ENCODE data around the gene CCT3. TPM values are rescaled to one million over a fixed set of nuclear protein-coding genes. Genes with fewer than 3 reads are reported as not detected.

The CCT3 gene
- total RNA-seq, 1 donor from 2014 or later = 347 TPM

GRCh38 chr1:156316909-156317308 is 21.2 kb downstream of the CCT3 start:
- Mint-ChIP-seq H3K36me3 (ENCODE audit: unreplicated experiment) (no peaks in the 10 kb centered on the region), H3K27me3 (ENCODE audit: unreplicated experiment) (no peaks in the 10 kb centered on the region), H3K27ac (ENCODE audit: unreplicated experiment) (no peak overlapping the region), H3K9me3 (ENCODE audit: unreplicated experiment) (peaks cover 3% of the 10 kb centered on the region), H3K4me1 (ENCODE audit: low read depth, unreplicated experiment) (no peaks in the 10 kb centered on the region), H3K4me3 (ENCODE audit: unreplicated experiment) (no peak overlapping the region)
- TF ChIP-seq CTCF (IDR thresholded peaks at IDR 0.05; ENCODE audit: partially characterized antibody, unreplicated experiment) = no peak
- no peak for DNase-seq

DNA sequence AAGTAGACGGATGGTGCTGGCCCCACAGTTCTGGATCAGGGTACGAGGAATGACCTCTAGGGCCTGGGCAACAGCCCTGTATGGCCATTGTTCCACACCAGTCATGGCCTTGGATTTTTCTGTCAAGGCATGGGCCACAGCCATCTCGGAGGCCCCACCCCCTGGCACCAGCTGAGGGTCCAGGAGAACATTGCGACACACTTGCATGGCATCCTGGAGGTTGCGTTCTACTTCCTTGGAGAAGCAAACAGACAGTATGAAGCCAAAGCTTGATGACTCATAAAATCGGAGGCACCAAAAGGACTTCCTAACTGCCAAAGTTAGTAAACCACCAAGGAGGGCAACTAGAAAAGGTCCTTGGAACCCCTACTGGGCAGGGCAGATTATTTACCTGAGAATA is 27.1 kb downstream of the CCT3 start:
- peaks cover 3% of the 10 kb centered on the region for H3K9me3 Mint-ChIP-seq (ENCODE audit: unreplicated experiment)
- no peak overlapping the region for H3K4me3 Mint-ChIP-seq (ENCODE audit: unreplicated experiment)
- no peak overlapping the region for H3K27ac Mint-ChIP-seq (ENCODE audit: unreplicated experiment)
- peaks cover 3% of the 10 kb centered on the region for H3K27me3 Mint-ChIP-seq (ENCODE audit: unreplicated experiment)
- no peak for TF ChIP-seq CTCF (IDR thresholded peaks at IDR 0.05; ENCODE audit: partially characterized antibody, unreplicated experiment)
- no peaks in the 10 kb centered on the region for H3K36me3 Mint-ChIP-seq (ENCODE audit: unreplicated experiment)
- no peak for DNase-seq
- H3K4me1 Mint-ChIP-seq (ENCODE audit: low read depth, unreplicated experiment) = no peaks in the 10 kb centered on the region

DNA sequence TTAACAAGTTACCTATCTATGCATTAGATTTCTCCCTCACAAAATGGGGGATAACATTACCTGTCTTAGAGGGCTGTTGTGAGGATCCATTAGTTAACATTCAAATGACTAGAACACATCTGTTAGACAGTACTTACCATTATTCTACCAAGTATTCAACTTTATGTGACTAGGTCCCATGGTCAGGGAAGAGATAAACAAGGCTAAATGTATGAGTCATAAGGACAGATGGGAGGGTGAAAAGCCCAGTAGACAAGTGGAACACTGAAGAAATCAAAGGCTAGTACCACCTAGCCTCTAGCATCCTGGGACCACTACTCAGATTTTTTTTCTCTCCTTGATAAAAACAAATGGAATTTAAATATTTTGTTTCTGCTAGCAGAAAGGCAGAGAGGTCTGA is 30.0 kb downstream of the CCT3 start:
- no peaks in the 10 kb centered on the region for H3K4me1 Mint-ChIP-seq (ENCODE audit: low read depth, unreplicated experiment)
- H3K27ac Mint-ChIP-seq (ENCODE audit: unreplicated experiment) = no peak overlapping the region
- no peak for DNase-seq
- H3K27me3 Mint-ChIP-seq (ENCODE audit: unreplicated experiment) = peaks cover 3% of the 10 kb centered on the region
- no peak overlapping the region for H3K4me3 Mint-ChIP-seq (ENCODE audit: unreplicated experiment)
- no peak for TF ChIP-seq CTCF (IDR thresholded peaks at IDR 0.05; ENCODE audit: partially characterized antibody, unreplicated experiment)
- no peaks in the 10 kb centered on the region for H3K36me3 Mint-ChIP-seq (ENCODE audit: unreplicated experiment)
- no peaks in the 10 kb centered on the region for H3K9me3 Mint-ChIP-seq (ENCODE audit: unreplicated experiment)

- no peak for DNase-seq
- Mint-ChIP-seq H3K27ac (ENCODE audit: unreplicated experiment) (no peak overlapping the region), H3K4me1 (ENCODE audit: low read depth, unreplicated experiment) (no peaks in the 10 kb centered on the region), H3K4me3 (ENCODE audit: unreplicated experiment) (no peak overlapping the region), H3K27me3 (ENCODE audit: unreplicated experiment) (peaks cover 3% of the 10 kb centered on the region), H3K36me3 (ENCODE audit: unreplicated experiment) (no peaks in the 10 kb centered on the region), H3K9me3 (ENCODE audit: unreplicated experiment) (peaks cover under 1% of the 10 kb centered on the region)
- no peak for TF ChIP-seq CTCF (IDR thresholded peaks at IDR 0.05; ENCODE audit: partially characterized antibody, unreplicated experiment)
Measured at GRCh38 chr1:156305215-156305614, 32.9 kb downstream of the CCT3 start.

GRCh38 chr1:156303241-156303640 is 34.9 kb downstream of the CCT3 start:
- no peak overlapping the region for H3K27ac Mint-ChIP-seq (ENCODE audit: unreplicated experiment)
- no peaks in the 10 kb centered on the region for H3K36me3 Mint-ChIP-seq (ENCODE audit: unreplicated experiment)
- no peaks in the 10 kb centered on the region for H3K4me1 Mint-ChIP-seq (ENCODE audit: low read depth, unreplicated experiment)
- DNase-seq = no peak
- H3K9me3 Mint-ChIP-seq (ENCODE audit: unreplicated experiment) = peaks cover 2% of the 10 kb centered on the region
- H3K4me3 Mint-ChIP-seq (ENCODE audit: unreplicated experiment) = no peak overlapping the region
- no peak for TF ChIP-seq CTCF (IDR thresholded peaks at IDR 0.05; ENCODE audit: partially characterized antibody, unreplicated experiment)
- peaks cover 3% of the 10 kb centered on the region for H3K27me3 Mint-ChIP-seq (ENCODE audit: unreplicated experiment)
